ENCODE results near the gene RPL28. TPM values are rescaled to one million over a fixed set of nuclear protein-coding genes. Genes with fewer than 3 reads are reported as not detected.

The RPL28 gene
- total RNA-seq, 1 experiment from 2014 or later, result 1,703 TPM

DNA sequence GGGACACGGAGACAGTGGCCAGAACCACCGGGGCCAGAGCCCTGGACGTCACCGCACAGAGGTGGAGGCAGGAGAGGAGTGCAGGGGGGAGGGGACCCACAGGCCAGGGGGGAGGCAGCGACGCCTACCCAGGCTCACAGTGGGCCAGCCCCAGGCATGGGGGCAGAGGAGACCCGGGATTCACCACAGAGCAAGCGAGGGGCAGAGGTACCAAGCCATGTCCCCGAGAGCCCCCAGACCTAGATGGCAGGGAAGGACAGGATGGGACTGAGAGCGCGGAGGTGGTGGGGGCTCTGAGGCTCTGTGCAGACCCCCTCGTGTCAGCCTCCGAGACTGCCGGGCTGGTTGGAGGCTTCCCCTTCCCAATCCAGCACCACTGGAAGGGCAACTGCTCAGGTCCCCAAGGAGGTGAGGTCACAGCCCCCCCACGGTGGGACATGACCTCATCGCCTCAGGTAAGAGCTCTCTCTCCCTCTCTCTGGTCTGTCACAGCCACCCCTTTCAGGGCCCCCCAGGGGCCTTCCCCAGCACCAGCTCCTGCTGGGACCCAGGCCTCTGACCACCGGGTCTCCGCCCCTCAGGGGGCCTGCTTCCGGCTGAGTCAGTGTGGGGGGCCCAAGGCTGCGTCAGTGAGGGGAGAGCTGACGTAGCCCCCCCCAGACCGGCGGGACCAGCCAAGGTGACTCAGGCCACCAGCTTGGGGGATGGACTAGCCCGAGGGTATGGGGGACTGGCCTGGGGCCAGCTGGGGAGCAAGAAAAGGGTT, 13.2 kb upstream of the RPL28 start:
- DNase-seq (ENCODE audit: low read depth), result peak; percentile 76

DNA sequence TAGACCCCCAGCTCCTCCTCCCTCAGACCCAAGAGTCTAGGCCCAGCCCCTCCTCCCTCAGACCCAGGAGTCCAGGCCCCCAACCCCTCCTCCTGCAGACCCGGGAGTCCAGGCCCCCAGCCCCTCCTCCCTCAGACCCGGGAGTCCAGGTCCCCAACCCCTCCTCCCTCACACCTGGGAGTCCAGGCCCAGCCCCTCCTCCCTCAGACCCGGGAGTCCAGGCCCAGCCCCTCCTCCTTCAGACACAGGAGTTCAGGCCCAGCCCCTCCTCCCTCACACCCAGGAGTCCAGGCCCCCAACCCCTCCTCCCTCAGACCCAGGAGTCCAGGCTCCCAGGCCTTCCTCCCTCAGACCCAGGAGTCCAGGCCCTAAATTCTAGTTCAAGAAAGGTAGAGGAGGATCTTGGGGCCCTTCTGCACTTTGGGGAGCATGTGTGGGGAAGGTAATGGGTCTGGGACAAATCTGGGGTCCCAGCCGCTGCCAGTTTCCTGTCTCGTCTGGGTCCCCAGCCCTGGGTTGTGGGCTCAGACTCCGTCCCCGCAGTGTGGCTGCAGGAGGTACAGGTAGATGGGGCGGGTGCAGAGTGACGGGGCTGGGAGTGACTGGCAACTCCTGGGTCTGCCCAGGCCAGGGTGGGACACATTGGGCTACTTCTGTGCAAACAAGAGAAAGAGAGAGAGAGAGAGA, 12.3 kb upstream of the RPL28 start:
- no peak for DNase-seq (ENCODE audit: low read depth)

DNA sequence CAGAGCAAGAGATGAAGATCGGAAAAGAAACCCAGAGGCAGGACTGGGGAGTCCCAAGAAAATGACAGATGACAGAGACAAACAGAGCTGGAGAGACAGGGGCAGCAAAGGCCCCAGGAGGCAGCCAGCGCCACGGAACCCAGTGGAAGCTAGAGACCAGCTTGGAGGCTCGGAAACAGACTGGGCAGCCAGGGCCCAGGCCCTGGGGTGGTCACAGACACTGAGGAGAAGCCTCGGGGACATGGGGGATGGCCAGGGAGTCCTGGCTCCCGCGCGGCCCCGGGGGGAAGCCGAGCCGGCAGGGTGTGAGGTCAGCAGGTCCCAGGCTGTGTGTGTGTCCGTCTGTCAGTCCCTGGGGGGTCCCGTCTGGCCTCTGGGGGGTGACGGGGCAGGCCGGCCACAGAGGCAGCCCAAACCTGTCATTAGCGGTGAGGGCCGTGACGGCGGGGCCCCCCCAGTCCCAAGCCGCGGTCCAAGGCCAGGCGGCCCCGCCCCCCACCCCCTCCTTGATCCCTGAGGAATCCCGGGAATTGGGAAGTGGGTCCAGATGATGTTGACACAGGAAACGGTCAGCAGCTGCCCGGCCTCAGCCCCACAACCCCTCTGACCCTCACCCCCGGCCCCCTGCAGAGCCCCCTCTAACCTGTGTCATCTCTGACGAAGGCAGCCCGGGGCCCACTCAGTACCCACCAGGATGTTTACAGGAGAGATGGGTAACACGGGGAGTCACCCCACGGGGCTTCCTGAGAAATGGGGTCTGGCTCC, 11.6 kb upstream of the RPL28 start:
- no peak for DNase-seq (ENCODE audit: low read depth)

DNA sequence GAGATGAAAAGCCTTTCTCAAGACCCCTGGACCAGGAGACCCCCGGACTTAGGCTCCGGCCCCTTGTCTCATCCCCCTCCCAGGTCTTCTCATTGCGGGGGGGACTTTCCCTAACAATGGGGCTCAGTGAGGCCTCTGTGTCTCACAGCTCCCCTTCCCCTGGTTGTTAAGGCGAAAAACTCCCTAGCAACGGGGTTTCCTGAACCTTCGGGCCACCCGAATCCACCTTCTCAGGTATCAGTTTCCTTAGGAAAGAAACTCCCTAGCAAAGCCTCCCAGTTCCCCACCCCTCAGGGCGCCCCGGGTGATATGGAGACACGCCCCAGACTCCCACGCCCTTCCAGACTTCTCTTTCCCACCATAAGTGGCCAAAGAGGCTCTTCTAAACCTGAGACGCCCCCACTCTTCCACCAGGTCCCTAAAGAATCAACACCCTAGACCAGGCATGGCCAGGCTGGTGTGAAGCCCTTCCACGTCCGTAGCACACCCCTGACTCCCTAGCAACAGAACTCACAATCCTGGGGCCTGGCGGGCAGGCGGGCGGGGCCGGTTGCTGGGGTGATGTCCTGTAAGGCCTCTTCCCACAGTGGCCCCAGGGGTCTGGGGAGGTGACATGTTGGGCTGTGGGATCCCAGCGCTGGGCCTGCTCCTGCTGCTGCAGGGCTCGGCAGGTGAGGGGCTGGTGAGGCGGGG, 9.3 kb upstream of the RPL28 start, which contains the start of gene TMEM190:
Gene TMEM190, plus strand, starts transcription at position 586 of the 693 bp plus-strand sequence. Its CDS starts 28 bp downstream, at position 614.
- DNase-seq (ENCODE audit: low read depth), result no peak

DNA sequence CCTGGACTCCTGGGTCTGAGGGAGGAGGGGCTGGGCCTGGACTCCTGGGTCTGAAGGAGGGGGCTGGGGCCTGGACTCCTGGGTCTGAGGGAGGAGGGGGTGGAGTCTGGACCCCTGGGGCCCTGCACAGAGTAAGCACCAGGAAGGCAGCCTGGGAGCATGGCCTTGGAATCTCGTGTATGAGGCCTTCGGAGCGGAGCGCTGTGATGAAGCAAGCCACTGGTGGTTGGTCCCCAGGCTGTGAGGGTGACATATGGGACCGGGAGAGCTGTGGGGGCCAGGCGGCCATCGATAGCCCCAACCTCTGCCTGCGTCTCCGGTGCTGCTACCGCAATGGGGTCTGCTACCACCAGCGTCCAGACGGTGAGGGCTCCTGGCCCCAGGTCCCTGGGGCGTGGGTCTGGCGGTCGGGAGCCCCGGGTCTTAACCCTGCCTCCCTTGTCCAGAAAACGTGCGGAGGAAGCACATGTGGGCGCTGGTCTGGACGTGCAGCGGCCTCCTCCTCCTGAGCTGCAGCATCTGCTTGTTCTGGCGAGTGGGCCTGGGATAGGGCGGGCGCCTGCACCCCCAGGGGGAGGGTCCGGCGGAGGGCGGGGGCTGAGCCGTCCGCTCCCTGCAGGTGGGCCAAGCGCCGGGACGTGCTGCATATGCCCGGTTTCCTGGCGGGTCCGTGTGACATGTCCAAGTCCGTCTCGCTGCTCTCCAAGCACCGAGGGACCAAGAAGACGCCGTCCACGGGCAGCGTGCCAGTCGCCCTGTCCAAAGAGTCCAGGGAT, 8.2 kb upstream of the RPL28 start:
- no peak for DNase-seq (ENCODE audit: low read depth)

DNA sequence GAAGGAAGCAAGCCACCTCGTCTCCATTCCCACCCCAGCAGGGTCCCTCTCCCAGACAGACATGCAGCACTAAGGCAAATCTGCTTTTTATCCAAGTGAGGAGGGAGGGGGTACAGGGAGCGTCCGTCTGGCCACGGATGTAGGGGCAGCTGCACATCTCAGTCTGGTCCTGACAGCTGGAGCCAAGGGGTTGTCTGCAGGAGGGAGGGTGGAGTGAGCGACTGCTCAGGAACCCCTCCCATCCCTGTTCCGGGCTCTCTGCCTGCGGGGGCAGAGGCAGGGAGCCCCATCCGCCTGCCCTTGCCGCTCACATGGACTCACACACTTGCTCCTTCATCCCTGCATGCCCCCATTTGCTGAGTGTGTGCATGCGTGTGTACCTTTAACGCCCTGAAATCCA, 6.6 kb upstream of the RPL28 start:
- DNase-seq (ENCODE audit: low read depth), result no peak

DNA sequence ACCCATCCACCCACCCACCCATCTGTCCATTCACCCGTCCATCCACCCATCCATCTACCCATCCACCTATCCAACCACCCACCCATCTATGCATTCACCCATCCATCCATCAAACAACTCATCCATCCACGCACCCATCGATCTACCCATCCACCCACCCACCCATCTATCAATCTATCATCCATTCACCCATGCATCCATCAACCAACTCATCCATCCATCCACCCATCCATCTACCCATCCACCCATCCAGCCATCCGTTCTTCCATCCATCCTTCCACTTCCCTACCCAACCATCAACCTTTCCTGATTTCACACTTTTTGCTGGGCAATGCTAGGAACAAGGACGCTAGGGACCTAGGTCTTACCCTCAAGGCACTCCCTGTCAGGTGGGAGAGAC, 3.7 kb upstream of the RPL28 start:
- DNase-seq (ENCODE audit: low read depth), result no peak

DNA sequence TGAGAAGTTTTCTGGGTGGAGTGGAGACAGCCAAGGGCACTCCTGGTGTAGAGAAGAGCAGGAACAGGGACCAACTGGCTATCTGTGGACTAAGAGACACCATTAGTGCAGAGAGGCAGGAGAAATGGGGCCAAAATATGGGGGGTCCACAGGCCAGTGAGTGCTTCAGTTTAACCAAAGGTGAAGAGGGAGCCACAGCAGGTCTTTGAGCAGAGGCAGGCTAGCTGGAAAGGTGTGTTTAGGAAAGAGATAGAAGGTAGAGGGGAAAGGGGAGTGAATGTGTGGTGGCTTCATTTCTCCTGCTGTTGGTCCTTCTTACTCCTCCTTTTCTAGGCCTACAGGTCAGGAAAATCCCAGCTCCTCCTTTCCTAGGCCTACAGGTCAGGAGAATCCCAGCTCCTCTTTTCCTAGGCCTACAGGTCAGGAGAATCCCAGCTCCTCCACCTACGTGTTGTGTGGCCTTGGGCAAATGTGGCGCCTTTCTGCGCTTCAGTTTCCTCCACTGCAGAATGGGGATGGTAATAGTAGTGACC, 3.1 kb upstream of the RPL28 start:
- no peak for DNase-seq (ENCODE audit: low read depth)

DNA sequence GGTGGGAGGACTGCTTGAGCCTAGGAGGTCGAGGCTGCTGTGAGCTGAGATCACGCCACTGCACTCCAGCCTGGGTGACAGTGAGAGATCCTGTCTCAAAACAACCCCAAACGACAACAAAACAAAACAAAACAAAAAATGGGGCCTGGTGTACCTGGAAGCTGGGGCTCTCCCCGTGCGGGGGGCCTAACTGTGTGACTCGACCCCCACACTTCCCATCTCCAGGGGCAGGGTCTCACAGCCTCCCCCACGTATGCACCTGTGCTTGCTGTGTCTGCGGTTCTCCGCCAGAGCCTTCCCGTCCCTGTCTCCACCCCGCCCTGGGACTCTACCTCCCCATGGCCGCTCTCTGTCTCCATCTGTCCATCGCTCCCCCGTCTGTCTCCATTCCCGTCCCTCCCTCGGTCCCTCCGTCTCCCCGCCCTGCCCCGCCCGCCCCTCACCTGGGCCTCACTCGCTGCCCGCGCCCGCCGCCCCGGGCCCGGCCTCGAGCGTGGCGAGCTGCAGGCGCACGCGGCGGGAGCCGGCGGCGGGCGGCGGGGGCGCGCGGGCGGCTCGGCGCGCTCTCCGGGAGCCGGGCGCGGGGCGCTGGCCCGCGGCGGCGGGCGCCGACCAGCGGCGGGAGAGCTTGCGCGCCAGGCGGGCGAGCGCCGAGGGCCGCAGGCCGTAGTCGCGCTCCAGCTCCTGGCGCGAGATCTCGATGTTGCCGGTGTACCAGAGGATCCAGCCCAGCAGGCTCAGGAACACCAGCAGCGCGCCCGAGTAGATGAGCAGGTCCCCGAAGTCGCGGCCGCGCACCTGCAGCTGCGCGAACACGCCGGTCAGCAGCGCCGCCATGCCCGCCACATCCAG, 2.2 kb upstream of the RPL28 start:
- no peak for DNase-seq (ENCODE audit: low read depth)

DNA sequence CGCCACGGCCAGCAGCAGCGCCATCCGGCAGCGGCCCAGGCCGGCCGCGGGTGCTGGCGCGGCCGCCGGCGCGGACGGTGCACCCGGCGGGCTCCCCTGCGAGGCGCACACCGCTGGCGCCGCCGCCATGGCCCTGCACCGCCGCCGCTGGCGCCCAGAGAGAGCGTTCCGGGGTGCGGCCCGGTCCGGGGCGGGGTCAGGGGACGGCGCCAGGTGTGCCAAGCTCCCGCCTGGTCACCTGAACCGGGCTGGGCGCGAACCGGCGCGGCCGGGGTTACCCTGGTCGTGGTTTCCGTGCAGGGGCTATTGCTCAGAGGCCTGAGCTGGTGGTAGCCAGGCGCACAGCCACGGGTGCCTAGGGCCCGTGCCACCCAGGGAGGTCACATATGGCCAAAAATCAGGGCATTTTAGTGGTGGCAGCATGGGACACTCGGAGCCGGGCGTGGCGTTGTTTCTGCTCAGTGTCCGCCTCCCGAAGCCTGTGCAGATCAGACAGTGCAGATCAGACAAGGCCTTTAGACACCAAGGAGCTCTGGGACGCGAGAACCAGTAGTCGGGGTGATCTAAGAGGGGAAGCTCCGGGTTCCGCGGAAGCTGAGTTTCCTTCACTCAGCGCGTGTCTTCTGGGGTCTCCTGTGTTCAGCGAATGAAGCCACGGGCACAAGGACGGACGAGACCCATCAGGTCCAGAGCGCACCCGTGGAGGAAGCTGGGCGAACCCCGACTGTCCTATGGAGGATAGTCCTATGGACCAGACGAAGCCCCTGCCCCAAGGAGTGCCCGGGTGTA, 1.4 kb upstream of the RPL28 start, which contains the start of gene TMEM238:
Gene TMEM238, minus strand, starts transcription at position 162 of the 789 bp plus-strand sequence. Its CDS starts 33 bp downstream, at position 129.
- DNase-seq (ENCODE audit: low read depth), result no peak

DNA sequence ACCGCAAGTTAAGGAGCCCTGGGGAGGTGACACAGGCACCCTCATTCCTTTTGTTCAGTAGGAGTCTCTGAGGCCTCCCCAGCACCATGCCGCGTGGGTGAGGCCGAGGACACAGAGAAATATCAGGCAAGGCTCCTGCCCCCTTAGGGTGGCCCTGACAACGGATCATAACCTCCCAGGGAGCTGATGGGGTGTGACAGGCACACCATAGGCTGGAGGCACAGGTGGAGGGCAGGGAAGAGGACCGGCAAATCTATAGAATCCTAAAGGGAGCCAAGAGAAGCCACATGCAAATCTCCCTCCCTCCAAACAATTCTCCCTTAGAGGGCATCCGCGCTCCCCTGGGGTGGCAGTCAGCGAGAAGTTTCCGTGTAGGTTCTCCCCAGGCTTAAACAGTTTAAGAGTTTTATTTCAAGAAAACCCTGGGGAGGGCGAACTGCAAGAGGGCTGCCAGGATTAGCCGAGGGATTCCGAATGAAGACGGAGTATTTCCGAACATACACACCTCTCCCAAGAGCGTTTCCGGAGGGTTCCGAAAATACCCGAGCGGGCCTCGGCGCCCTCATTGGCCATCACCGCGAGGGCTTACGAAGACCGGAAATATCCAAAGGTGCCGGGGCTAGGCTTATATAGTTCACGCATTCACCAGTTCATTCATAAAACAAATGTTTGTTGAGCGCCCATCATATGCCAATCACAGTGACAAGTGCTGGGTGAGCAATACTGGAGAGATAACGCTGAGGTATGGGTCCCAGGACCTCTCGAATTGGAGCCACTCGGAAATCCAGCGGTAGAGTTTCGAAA, 610 bp upstream of the RPL28 start:
- peak; percentile 93 for DNase-seq (ENCODE audit: low read depth)

DNA sequence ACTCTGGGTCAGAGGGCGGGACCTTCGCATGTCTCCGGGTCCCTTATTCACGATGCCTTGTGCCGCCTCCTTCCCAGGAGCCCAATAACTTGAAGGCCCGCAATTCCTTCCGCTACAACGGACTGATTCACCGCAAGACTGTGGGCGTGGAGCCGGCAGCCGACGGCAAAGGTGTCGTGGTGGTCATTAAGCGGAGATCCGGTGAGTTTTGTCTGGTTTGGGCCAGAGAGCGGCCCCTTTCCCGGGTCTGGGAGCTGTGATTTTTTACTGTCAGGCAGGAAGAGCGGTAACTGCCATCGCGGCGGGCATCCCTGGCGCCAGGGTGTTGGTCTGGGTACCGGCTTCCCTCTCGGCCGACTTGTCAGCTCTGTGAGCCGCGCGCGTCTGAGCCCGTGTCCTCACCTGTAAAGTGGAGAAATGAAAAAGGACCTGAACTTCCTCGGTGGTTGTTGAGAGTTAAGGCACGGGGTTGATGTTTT, 800 bp downstream of the RPL28 start:
- DNase-seq (ENCODE audit: low read depth), result no peak

DNA sequence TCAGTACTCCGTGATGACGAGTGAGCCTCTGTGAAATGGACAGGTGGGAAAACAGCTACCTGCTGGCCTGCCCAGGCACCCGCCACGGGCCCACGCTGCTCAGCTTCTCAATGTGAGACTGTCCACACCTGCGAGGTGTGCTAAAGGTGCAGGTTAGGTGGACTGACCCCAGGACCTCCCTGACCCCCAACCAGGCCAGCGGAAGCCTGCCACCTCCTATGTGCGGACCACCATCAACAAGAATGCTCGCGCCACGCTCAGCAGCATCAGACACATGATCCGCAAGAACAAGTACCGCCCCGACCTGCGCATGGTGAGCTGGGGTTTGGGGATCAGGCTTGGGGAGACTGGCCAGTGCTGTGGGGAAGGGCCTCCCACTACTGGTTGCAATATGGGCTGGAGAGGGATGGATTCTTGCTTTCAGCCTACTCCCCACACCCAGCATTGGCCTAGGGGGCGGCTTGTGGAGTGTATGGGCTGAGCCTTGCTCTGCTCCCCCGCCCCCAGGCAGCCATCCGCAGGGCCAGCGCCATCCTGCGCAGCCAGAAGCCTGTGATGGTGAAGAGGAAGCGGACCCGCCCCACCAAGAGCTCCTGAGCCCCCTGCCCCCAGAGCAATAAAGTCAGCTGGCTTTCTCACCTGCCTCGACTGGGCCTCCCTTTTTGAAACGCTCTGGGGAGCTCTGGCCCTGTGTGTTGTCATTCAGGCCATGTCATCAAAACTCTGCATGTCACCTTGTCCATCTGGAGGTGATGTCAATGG, 2.2 kb downstream of the RPL28 start:
- no peak for DNase-seq (ENCODE audit: low read depth)

DNA sequence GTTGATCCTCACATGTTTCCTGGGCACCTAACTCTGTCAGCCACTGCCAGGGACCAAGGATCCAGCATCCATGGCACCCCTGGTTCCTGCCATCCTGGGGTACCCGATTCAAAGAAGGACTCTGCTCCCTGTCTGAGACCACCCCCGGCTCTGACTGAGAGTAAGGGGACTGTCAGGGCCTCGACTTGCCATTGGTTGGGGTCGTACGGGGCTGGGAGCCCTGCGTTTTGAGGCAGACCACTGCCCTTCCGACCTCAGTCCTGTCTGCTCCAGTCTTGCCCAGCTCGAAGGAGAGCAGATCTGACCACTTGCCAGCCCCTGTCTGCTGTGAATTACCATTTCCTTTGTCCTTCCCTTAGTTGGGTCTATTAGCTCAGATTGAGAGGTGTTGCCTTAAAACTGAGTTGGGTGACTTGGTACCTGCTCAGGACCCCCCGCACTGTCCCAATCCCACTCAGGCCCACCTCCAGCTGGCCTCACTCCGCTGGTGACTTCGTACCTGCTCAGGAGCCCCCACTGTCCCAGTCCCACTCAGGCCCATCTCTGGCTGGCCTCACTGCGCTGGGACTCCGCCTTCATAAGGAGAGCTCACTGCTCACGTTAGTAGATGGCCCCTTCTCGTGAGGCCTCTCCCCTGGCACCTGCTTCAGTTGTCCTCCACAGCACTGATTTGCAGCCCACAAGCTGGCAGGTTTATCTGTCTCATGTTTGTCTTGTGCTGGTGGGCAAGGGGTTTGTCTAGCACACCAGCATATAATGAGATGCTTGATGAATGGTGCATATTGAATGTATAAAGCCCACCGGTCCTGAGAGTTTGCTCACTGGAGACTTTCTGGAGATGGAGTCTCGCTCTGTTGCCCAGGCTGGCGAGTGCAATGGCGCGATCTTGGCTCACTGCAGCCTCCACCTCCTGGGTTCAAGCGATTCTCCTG, 3.9 kb downstream of the RPL28 start:
- no peak for DNase-seq (ENCODE audit: low read depth)

DNA sequence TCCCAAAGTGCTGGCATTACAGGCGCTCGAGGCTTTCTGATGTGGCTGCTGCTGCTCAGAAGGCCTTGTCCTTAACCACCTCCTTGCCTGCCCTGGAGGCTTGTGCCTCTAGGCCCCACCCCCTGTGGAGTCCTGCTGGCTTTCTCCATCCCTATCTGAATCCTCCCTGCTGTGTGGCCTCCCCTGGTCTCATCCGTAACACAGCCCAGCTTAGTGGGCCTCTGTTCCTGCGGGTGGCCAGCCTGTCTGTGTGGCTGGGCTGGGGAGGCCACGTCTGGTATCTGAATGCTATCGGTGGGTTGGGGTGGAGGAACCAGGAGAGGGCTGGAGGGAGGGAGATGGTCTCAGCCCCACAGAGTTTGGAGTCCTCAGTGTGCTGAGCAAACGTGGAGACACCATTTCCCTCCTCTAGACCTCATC, 4.7 kb downstream of the RPL28 start:
- DNase-seq (ENCODE audit: low read depth), result peak; percentile 57

Measured in HT1080 (cell line).